Neural progenitor cell (in vitro differentiated cells): ENCODE results near the gene TPMT. TPM values are rescaled to one million over a fixed set of nuclear protein-coding genes. Genes with fewer than 3 reads are reported as not detected.

Experiments
- DNase-seq: peaks from one replicate; pipeline ENCODE4 v3.0.0-alpha.2; 2016; ENCODE audit warnings: low spot score
- H2AFZ ChIP-seq: fragments of 200-600 bp; sonication (generic); replicated peaks from 2 replicates; pipeline ENCODE4 v1.6.1; 2016; ENCODE audit warnings: antibody characterized with exemption
- H3F3A ChIP-seq: fragments of 200-600 bp; sonication (generic); 2 replicates; pipeline ENCODE4 v1.6.1; 2016; ENCODE audit warnings: antibody characterized with exemption, low read depth
- H3K27ac ChIP-seq: fragments of 200-600 bp; sonication (generic); 2 replicates; pipeline ENCODE4 v1.5.1; 2016; ENCODE audit warnings: mild to moderate bottlenecking
- H3K27me3 ChIP-seq: fragments of 200-600 bp; sonication (generic); 2 replicates; pipeline ENCODE4 v1.6.1; 2016; ENCODE audit warnings: mild to moderate bottlenecking, moderate library complexity
- H3K36me3 ChIP-seq: fragments of 200-600 bp; sonication (generic); 2 replicates; pipeline ENCODE4 v1.5.1; 2016
- H3K4me1 ChIP-seq: fragments of 200-600 bp; sonication (generic); 2 replicates; pipeline ENCODE4 v1.6.1; 2016; ENCODE audit warnings: mixed run types
- H3K4me2 ChIP-seq: fragments of 200-600 bp; sonication (generic); 2 replicates; pipeline ENCODE4 v1.6.1; 2016
- H3K4me3 ChIP-seq: fragments of 200-600 bp; sonication (generic); 2 replicates; pipeline ENCODE4 v1.5.1; 2016
- H3K79me2 ChIP-seq: fragments of 200-600 bp; sonication (generic); 2 replicates; pipeline ENCODE4 v1.6.1; 2016; ENCODE audit warnings: low read depth
- H3K9ac ChIP-seq: fragments of 200-600 bp; sonication (generic); 2 replicates; pipeline ENCODE4 v1.6.1; 2016
- H3K9me3 ChIP-seq: fragments of 200-600 bp; sonication (generic); 2 replicates; pipeline ENCODE4 v1.5.1; 2016; ENCODE audit warnings: low read depth
- H4K20me1 ChIP-seq: fragments of 200-600 bp; sonication (generic); 2 replicates; pipeline ENCODE4 v1.6.1; 2016; ENCODE audit warnings: low read depth
- H3K27ac Mint-ChIP-seq: 3 replicates; pipeline ENCODE4 v1.8.0; 2021; ENCODE audit warnings: mixed read lengths
- H3K27me3 Mint-ChIP-seq: 2 replicates; pipeline ENCODE4 v1.8.0; 2022; ENCODE audit warnings: low read depth, mild to moderate bottlenecking, inconsistent platforms, moderate library complexity, mixed read lengths; ENCODE audit not compliant: insufficient read depth
- H3K36me3 Mint-ChIP-seq: 3 replicates; pipeline ENCODE4 v1.8.0; 2021; ENCODE audit warnings: mixed read lengths
- H3K4me1 Mint-ChIP-seq: 3 replicates; pipeline ENCODE4 v1.8.0; 2021; ENCODE audit warnings: mixed read lengths
- H3K4me3 Mint-ChIP-seq: 3 replicates; pipeline ENCODE4 v1.8.0; 2021; ENCODE audit warnings: mild to moderate bottlenecking, moderate library complexity, mixed read lengths
- H3K9me3 Mint-ChIP-seq: 3 replicates; pipeline ENCODE4 v1.8.0; 2020; ENCODE audit warnings: mixed read lengths
- CTCF ChIP-seq: fragments of 200-600 bp; sonication (generic); IDR thresholded peaks from 2 replicates; pipeline ENCODE4 v1.5.1; 2017; ENCODE audit warnings: antibody characterized with exemption, mild to moderate bottlenecking
- EZH2 ChIP-seq: fragments of 200-600 bp; sonication (generic); IDR thresholded peaks from 2 replicates; pipeline ENCODE4 v1.6.1; 2017; ENCODE audit warnings: antibody characterized with exemption, mild to moderate bottlenecking, moderate library complexity
- EZH2phosphoT487 ChIP-seq: fragments of 200-600 bp; sonication (generic); IDR thresholded peaks from 2 replicates; pipeline ENCODE4 v1.6.1; 2017; ENCODE audit warnings: antibody characterized with exemption
- total RNA-seq: library from RNA; depleted of rRNA; stranded (reverse); fragments of >200 nt; gene quantifications from 2 replicates; pipeline ENCODE4 v1.2.3, GENCODE V29; 2015; ENCODE audit warnings: low replicate concordance

TPMT gene
- total RNA-seq, 1 donor from 2014 or later = 22.1 TPM

- no peaks in the 10 kb centered on the region for H3K79me2 ChIP-seq
- no peak overlapping the region for H3K9ac ChIP-seq
- H3K4me3 ChIP-seq = no peak overlapping the region
- H3K36me3 ChIP-seq = no peaks in the 10 kb centered on the region
- H3K27me3 ChIP-seq = no peaks in the 10 kb centered on the region
- no peak overlapping the region for H2AFZ ChIP-seq
- Mint-ChIP-seq H3K27me3 (no peaks in the 10 kb centered on the region), H3K27ac (no peak overlapping the region), H3K9me3 (peaks cover 9% of the 10 kb centered on the region), H3K36me3 (peaks cover 2% of the 10 kb centered on the region), H3K4me1 (no peaks in the 10 kb centered on the region), H3K4me3 (no peak overlapping the region)
- H3F3A ChIP-seq = no peaks in the 10 kb centered on the region
- DNase-seq = no peak
- no peaks in the 10 kb centered on the region for H3K4me1 ChIP-seq
- H4K20me1 ChIP-seq = no peaks in the 10 kb centered on the region
- H3K9me3 ChIP-seq = no peaks in the 10 kb centered on the region
- no peak for TF ChIP-seq CTCF
- no peak overlapping the region for H3K27ac ChIP-seq
- H3K4me2 ChIP-seq = no peak overlapping the region
These were observed 44.7 kb downstream of the TPMT start for GRCh38 chr6:18110162-18110561.

DNA sequence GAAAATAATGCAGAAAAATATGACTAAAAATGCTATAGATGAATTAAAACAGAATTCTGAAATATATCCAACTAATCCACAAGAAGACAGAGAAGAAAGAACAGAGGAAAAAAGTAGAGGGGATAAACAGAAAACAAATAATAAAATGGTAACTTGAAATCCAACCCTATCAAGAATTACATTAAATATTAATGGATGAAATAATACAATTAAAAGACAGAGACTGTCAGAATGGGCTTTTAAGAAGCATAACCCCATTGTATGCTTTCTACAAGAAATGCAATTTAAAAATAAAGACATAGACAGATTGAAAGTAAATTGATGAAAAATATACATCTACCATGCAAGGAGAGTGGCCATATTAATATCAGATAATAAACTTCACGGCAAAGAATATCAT lies 47.8 kb downstream of the TPMT start:
- Mint-ChIP-seq H3K27me3 (no peaks in the 10 kb centered on the region), H3K4me1 (no peaks in the 10 kb centered on the region), H3K27ac (no peak overlapping the region), H3K4me3 (no peak overlapping the region), H3K36me3 (peaks cover 2% of the 10 kb centered on the region), H3K9me3 (peaks cover 9% of the 10 kb centered on the region)
- no peak overlapping the region for H3K4me2 ChIP-seq
- no peaks in the 10 kb centered on the region for H3K4me1 ChIP-seq
- H3F3A ChIP-seq = no peaks in the 10 kb centered on the region
- H3K4me3 ChIP-seq = no peak overlapping the region
- no peak overlapping the region for H3K9ac ChIP-seq
- no peaks in the 10 kb centered on the region for H3K79me2 ChIP-seq
- H3K36me3 ChIP-seq = no peaks in the 10 kb centered on the region
- no peak for DNase-seq
- no peak overlapping the region for H3K27ac ChIP-seq
- no peak for TF ChIP-seq CTCF
- no peak for TF ChIP-seq EZH2
- TF ChIP-seq EZH2phosphoT487 = no peak
- H3K9me3 ChIP-seq = no peaks in the 10 kb centered on the region
- no peaks in the 10 kb centered on the region for H4K20me1 ChIP-seq
- H3K27me3 ChIP-seq = no peaks in the 10 kb centered on the region
- H2AFZ ChIP-seq = no peak overlapping the region

- Histone ChIP-seq H3K9ac (no peak overlapping the region), H3K36me3 (no peaks in the 10 kb centered on the region), H2AFZ (no peak overlapping the region), H3K79me2 (no peaks in the 10 kb centered on the region), H4K20me1 (no peaks in the 10 kb centered on the region), H3K4me3 (no peak overlapping the region), H3K9me3 (no peaks in the 10 kb centered on the region), H3K4me2 (no peak overlapping the region), H3K27ac (no peak overlapping the region), H3K27me3 (no peaks in the 10 kb centered on the region), H3K4me1 (peaks cover 14% of the 10 kb centered on the region), H3F3A (no peaks in the 10 kb centered on the region)
- H3K4me1 Mint-ChIP-seq = no peaks in the 10 kb centered on the region
- H3K27ac Mint-ChIP-seq = no peak overlapping the region
- H3K27me3 Mint-ChIP-seq = peaks cover 3% of the 10 kb centered on the region
- no peak for DNase-seq
- no peak for TF ChIP-seq EZH2phosphoT487
- no peak for TF ChIP-seq EZH2
- TF ChIP-seq CTCF = no peak
- no peak overlapping the region for H3K4me3 Mint-ChIP-seq
- H3K9me3 Mint-ChIP-seq = peaks cover 9% of the 10 kb centered on the region
- peaks cover 2% of the 10 kb centered on the region for H3K36me3 Mint-ChIP-seq
These were observed 51.9 kb downstream of the TPMT start for GRCh38 chr6:18102783-18103509.
